Activated naive CD8-positive, alpha-beta T cell treated with anti-CD3 and anti-CD28 coated beads for 36 hours (primary cell): Measurements from ENCODE around the gene ESRRG. TPM values are rescaled to one million over a fixed set of nuclear protein-coding genes. Genes with fewer than 3 reads are reported as not detected.

Experiments used
- DNase-seq: peaks from one replicate; pipeline ENCODE4 v3.0.0; 2021
- H3K27ac Mint-ChIP-seq: one replicate; pipeline ENCODE4 v1.8.0; 2022; ENCODE audit warnings: mild to moderate bottlenecking, moderate library complexity, mixed read lengths
- H3K27me3 Mint-ChIP-seq: one replicate; pipeline ENCODE4 v1.8.0; 2022; ENCODE audit warnings: mild to moderate bottlenecking, mixed read lengths
- H3K36me3 Mint-ChIP-seq: one replicate; pipeline ENCODE4 v1.8.0; 2021; ENCODE audit warnings: mild to moderate bottlenecking, mixed read lengths
- H3K4me1 Mint-ChIP-seq: one replicate; pipeline ENCODE4 v1.8.0; 2021; ENCODE audit warnings: mixed read lengths
- H3K4me3 Mint-ChIP-seq: one replicate; pipeline ENCODE4 v1.8.0; 2022; ENCODE audit warnings: mild to moderate bottlenecking, moderate library complexity, mixed read lengths
- H3K9me3 Mint-ChIP-seq: one replicate; pipeline ENCODE4 v1.8.0; 2022; ENCODE audit warnings: mixed read lengths
- total RNA-seq, 2 experiments: library from RNA; stranded (reverse); gene quantifications; one replicate each; pipeline ENCODE4 v1.2.3, GENCODE V29; 2021

The ESRRG gene
- total RNA-seq, 2 experiments from 2014 or later = not detected

DNA sequence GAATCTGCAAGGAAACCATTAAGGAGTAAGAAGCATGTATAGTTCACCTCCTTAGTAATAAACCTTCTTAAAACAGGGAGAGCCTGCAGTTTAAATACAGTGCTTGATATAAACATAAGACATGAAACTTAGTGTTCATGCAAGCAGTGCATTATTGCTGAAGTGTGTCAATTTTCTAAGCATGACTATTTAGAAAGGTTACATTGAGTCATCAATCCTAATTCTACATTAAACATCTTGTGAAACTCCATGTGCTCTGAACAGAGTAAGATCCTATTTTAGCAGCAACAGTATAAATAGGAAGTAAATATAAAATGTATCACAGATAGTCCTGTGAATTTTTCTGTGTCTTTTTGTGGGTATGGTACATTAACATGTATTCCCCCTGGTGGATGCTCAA is 135.5 kb downstream of the ESRRG start:
- Mint-ChIP-seq H3K9me3 (peaks cover 7% of the 10 kb centered on the region), H3K27me3 (no peaks in the 10 kb centered on the region)

DNA sequence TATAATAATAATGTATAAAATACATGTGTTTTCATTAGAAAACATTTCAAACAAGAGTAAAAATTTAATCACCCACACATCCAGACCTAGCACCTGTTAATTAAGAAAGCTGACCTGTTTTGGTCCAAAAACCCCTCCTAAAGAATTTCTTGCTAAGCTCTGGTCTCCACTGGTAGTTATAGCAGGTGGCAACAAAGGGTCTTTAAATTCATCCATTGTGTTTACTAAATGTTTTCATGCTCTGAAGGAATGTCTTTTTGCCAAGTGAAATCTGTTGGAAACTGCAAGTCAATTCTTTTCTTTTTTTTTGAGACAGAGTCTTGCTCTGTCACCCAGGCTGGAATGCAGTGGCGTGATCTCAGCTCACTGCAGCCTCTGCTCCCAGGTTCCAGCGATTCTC is 141.1 kb downstream of the ESRRG start:
- H3K4me3 Mint-ChIP-seq = no peak overlapping the region
- DNase-seq = no peak
- no peak overlapping the region for H3K27ac Mint-ChIP-seq
- no peaks in the 10 kb centered on the region for H3K4me1 Mint-ChIP-seq
- H3K27me3 Mint-ChIP-seq = no peaks in the 10 kb centered on the region
- H3K36me3 Mint-ChIP-seq = no peaks in the 10 kb centered on the region
- H3K9me3 Mint-ChIP-seq = peaks cover 8% of the 10 kb centered on the region

More for the DNA sequence above, 135.5 kb downstream of the ESRRG start:
- no peak for DNase-seq
- Mint-ChIP-seq H3K4me3 (no peak overlapping the region), H3K36me3 (no peaks in the 10 kb centered on the region), H3K4me1 (no peaks in the 10 kb centered on the region), H3K27ac (no peak overlapping the region)

DNA sequence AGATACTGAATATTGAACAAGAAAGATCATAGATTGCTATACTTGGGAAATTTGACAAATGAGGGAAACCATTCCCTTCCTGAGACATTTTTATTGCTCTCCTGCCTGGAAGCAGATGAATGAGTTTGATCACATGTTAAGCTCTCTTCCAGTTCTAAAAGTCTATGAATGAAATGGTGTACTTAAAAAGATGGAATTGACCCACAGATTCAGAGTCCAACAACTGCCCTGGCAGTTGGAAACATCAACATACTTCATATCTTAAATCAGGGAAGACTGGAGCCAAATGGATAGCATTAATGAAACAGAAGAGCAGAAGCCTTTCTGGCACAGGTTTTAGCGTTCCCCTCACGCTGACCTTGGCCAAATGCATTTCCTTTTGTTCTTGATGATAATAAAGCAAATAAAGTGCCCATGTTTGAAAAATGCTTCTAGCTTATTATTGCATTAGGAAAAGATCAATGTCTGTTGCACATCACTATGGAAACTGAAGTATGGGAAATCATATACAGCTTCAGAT is 142.6 kb downstream of the ESRRG start:
- no peak overlapping the region for H3K4me3 Mint-ChIP-seq
- no peak for DNase-seq
- H3K9me3 Mint-ChIP-seq = peaks cover 8% of the 10 kb centered on the region
- H3K36me3 Mint-ChIP-seq = no peaks in the 10 kb centered on the region
- H3K27me3 Mint-ChIP-seq = no peaks in the 10 kb centered on the region
- no peaks in the 10 kb centered on the region for H3K4me1 Mint-ChIP-seq
- H3K27ac Mint-ChIP-seq = no peak overlapping the region

DNA sequence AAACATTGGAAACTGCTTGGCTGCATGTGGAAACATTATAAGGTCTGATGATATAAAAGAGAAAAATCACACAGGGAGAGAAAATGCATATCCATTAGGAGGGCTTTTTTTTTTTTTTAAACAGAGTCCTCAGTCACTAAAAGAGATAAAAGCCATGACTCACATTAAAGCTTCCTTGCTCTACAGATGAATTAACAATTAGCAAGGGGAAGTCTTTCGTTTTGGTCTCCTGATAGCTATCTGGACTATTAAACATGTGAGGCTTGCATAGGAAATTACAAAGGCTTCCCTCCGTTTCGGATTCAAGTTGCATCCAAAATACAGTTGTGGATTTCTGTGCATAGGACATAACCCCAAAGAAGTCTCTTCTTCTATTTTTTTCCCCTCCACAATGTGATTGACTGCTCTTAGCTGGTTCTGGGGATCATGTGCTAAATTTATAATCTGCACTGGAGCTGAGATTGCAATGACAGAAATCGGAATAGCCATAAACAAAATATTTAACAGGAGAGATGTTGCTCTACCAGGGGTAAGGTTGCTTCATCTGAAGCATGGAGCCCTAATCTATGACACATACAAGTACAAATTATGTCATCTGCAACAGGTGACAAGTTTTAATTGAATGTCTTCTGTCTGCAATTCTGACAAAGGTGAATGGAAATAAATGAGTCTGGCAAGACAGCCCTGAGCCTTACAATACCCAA is 146.8 kb downstream of the ESRRG start:
- H3K36me3 Mint-ChIP-seq = no peaks in the 10 kb centered on the region
- no peak for DNase-seq
- H3K27ac Mint-ChIP-seq = no peak overlapping the region
- H3K9me3 Mint-ChIP-seq = peaks cover 2% of the 10 kb centered on the region
- H3K4me3 Mint-ChIP-seq = no peak overlapping the region
- H3K27me3 Mint-ChIP-seq = no peaks in the 10 kb centered on the region
- no peaks in the 10 kb centered on the region for H3K4me1 Mint-ChIP-seq

DNA sequence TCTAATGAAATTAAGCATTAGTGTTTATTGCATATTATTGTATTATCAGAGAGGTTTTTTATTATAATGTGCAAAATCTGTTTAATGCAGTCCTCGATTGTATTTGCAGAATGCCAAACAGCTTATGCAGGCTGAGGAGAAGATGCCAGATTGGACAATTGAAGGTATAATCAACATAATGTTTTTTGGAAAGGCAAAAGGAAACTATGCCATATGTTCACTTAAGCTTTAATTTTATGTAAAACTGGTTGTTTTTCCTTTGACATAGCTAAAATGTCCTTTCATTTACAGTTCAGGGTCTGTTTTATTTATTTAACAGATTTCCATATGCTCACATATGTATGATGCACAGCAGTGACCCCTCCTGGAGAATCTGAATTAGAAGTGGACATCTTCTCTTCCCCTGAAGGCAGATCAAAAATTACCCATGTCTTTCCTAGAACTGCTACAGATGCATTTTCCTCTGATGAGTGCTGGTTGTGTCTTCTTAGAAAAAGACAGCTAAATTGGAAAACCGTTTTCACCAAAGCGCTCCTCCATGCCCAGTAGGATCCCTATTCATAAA is 156.5 kb downstream of the ESRRG start:
- Mint-ChIP-seq H3K4me1 (no peaks in the 10 kb centered on the region), H3K36me3 (no peaks in the 10 kb centered on the region), H3K27me3 (no peaks in the 10 kb centered on the region), H3K9me3 (no peaks in the 10 kb centered on the region), H3K27ac (no peak overlapping the region), H3K4me3 (no peak overlapping the region)
- no peak for DNase-seq

DNA sequence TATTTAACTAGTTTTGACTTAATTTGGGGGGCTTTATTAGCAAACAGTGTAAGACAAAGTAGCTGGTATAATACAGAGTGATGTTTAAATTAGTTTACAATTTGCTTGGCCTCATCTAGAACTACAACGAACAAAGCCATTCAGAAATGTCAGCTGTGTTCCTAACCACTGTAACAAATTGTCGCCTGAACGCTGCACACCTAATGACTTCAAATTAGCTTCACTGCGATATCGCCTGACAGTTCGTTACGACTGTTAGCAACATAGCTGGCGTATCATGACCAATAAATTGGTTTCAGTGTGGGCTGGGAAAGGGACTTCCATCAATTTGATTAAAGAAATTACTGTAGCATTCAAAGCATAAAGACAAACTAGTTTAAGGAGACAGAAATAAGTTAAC is 160.1 kb downstream of the ESRRG start:
- DNase-seq = no peak
- no peaks in the 10 kb centered on the region for H3K4me1 Mint-ChIP-seq
- H3K27me3 Mint-ChIP-seq = no peaks in the 10 kb centered on the region
- no peak overlapping the region for H3K4me3 Mint-ChIP-seq
- no peak overlapping the region for H3K27ac Mint-ChIP-seq
- H3K9me3 Mint-ChIP-seq = no peaks in the 10 kb centered on the region
- no peaks in the 10 kb centered on the region for H3K36me3 Mint-ChIP-seq

DNA sequence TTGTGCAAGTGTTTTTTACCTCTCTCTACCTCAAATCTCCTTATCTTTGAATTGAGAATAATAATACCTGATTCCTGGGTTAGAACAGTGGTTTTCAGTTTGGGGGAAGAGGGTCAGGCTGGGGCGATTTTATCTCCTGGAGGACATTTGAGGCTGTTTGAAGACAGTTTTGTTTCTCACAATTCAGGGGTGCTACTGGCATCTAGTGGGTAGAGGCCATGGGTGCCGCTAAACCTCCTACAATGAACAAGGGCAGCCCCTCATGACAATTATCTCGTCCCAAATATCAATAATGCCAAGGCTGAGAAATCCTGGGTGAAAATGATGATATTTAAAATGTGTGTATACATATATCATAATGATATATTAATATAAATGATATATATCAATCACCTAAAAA is 160.8 kb downstream of the ESRRG start:
- no peak for DNase-seq
- no peaks in the 10 kb centered on the region for H3K27me3 Mint-ChIP-seq
- no peaks in the 10 kb centered on the region for H3K4me1 Mint-ChIP-seq
- H3K4me3 Mint-ChIP-seq = no peak overlapping the region
- H3K36me3 Mint-ChIP-seq = no peaks in the 10 kb centered on the region
- no peaks in the 10 kb centered on the region for H3K9me3 Mint-ChIP-seq
- no peak overlapping the region for H3K27ac Mint-ChIP-seq

DNA sequence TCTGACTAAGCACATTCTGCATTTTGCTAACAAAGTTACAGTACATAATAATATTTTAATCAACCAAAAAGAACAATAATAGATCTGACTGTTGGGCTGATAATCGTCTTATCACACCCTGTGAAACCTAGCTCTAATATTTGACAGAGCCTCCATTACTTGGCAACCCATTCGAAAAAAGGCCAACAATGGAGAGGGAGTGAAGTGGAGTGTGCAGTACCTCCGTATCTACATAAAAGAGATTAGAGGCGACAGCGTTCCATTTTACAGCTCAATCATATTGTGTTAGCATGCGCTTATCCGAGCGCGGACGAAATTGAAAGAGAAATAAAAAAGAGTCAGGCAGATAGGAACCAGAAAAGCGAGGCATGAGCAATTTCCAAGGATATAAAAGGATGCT is 162.7 kb downstream of the ESRRG start:
- Mint-ChIP-seq H3K27ac (no peak overlapping the region), H3K27me3 (no peaks in the 10 kb centered on the region), H3K4me1 (no peaks in the 10 kb centered on the region), H3K9me3 (no peaks in the 10 kb centered on the region), H3K36me3 (no peaks in the 10 kb centered on the region), H3K4me3 (no peak overlapping the region)
- DNase-seq = no peak

DNA sequence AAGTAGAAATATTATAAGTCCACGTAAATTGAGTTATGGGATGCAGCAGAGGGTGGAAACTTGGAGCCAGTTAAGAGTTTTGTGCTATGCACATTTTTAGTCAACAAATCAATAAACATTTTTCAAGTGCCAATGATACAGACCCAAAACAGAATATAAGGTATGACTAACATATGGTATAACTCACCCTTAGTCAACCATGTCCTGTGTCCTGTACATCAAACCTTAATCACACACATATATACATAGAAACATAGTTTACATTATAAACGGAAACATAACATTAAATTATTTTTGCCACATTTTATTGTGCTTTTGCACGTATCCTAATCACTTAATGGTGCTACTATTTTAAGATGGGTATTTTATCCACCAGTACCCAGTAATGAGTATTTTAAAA is 163.9 kb downstream of the ESRRG start:
- H3K27ac Mint-ChIP-seq = no peak overlapping the region
- DNase-seq = no peak
- no peaks in the 10 kb centered on the region for H3K27me3 Mint-ChIP-seq
- no peaks in the 10 kb centered on the region for H3K36me3 Mint-ChIP-seq
- H3K4me3 Mint-ChIP-seq = no peak overlapping the region
- H3K9me3 Mint-ChIP-seq = no peaks in the 10 kb centered on the region
- H3K4me1 Mint-ChIP-seq = no peaks in the 10 kb centered on the region

DNA sequence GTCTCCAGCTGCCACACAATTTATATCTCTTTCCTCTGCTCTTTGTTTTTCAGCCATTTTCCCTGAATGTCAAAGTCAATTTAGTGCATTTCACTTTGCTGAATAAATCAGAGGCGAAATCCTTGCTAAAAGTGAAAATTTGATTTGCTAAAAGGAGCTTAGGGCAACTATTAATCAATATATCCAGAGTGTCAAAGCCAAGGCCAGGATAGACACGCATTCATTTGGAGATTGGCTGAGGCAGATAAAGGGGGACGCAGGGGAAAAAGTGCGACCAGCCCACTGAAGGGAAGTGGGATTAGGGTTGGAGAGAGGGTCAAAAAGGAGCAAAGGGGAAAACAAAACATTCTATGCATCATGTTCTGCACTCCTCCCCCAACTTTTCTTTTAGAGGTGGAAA is 167.6 kb downstream of the ESRRG start:
- Mint-ChIP-seq H3K36me3 (no peaks in the 10 kb centered on the region), H3K4me1 (no peaks in the 10 kb centered on the region), H3K27me3 (no peaks in the 10 kb centered on the region), H3K27ac (no peak overlapping the region), H3K4me3 (no peak overlapping the region), H3K9me3 (no peaks in the 10 kb centered on the region)
- DNase-seq = no peak

DNA sequence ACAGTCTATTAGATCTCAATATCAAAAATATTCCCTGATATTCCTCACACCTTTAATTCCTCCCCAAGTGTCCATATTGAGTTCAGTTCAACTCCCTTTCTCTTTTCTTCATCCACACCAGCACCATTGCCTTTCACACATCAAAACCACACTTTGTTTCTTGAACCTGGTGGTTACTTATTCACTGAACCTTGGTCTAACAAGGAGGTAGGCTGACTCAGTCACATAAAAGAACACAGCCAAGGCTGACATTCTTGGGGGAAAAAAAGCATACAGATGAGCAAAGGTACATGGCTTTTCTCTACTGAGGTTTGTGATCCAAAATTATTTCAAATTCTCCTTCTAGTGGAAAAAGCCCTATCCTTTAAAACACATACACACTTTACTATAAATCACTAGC is 168.3 kb downstream of the ESRRG start:
- H3K4me3 Mint-ChIP-seq = no peak overlapping the region
- no peaks in the 10 kb centered on the region for H3K36me3 Mint-ChIP-seq
- H3K27ac Mint-ChIP-seq = no peak overlapping the region
- H3K4me1 Mint-ChIP-seq = no peaks in the 10 kb centered on the region
- no peaks in the 10 kb centered on the region for H3K9me3 Mint-ChIP-seq
- DNase-seq = no peak
- H3K27me3 Mint-ChIP-seq = no peaks in the 10 kb centered on the region

DNA sequence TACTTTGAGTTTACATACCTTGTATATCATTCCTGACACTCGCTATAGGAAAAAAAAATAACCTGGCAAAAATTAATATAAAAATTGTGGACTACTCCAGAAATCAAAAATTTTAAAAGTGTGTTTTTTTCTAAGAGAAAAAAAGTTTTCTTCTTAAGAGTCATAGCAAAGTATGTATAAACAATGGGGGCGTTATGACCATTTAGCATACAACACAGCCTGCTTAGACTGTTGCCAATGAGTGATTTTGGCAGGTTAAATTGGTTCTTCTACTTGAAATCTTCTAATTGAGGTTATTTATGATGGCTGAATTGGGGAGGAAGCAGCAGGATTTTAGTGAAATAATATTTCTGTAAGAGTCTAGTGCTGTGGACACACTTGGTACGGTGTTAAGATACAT is 169.5 kb downstream of the ESRRG start:
- Mint-ChIP-seq H3K9me3 (no peaks in the 10 kb centered on the region), H3K27me3 (no peaks in the 10 kb centered on the region), H3K4me3 (no peak overlapping the region), H3K36me3 (no peaks in the 10 kb centered on the region), H3K4me1 (no peaks in the 10 kb centered on the region), H3K27ac (no peak overlapping the region)
- no peak for DNase-seq

DNA sequence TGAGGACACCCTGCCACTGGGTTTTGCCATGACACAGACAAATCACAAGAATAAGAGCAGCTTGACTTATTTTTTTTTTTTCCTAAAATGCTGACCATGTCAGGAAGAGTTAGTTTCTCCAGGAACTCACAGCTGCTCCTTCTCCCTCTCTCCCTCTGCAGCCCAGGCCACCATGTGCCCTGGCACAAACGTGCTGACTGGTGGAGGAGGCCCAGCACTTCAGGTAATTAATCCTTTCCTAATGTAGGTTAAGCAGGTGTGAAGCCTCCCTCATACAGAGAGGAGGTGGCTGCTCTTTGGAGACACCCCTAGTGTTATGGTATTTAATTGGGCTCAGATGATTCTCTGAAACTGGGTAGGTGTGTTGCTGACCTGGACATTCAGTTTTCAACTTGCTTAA is 170.2 kb downstream of the ESRRG start:
- no peak overlapping the region for H3K4me3 Mint-ChIP-seq
- no peaks in the 10 kb centered on the region for H3K27me3 Mint-ChIP-seq
- H3K9me3 Mint-ChIP-seq = peaks cover 2% of the 10 kb centered on the region
- no peaks in the 10 kb centered on the region for H3K4me1 Mint-ChIP-seq
- no peaks in the 10 kb centered on the region for H3K36me3 Mint-ChIP-seq
- no peak overlapping the region for H3K27ac Mint-ChIP-seq
- no peak for DNase-seq

DNA sequence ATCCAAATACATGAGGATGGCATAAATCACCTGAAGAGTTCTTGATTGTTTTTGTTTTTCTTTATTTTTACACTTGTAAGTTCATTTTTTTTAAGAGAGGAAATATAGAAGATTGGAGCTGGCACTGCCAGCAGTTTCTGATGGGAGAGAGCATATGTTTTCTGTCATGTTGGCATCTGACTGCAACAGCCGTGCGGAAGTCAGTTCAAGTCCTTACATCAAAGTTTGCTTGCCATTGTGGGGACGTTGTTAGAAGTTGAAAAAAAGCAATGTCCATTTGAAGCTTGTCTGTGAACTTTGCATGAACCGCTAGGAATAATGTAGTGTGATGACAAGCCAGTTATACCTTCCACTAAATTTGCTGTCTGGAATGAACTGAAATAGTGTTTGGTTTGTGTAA is 173.4 kb downstream of the ESRRG start:
- Mint-ChIP-seq H3K9me3 (peaks cover 2% of the 10 kb centered on the region), H3K36me3 (no peaks in the 10 kb centered on the region), H3K27ac (no peak overlapping the region), H3K4me1 (no peaks in the 10 kb centered on the region), H3K27me3 (no peaks in the 10 kb centered on the region), H3K4me3 (no peak overlapping the region)
- no peak for DNase-seq

DNA sequence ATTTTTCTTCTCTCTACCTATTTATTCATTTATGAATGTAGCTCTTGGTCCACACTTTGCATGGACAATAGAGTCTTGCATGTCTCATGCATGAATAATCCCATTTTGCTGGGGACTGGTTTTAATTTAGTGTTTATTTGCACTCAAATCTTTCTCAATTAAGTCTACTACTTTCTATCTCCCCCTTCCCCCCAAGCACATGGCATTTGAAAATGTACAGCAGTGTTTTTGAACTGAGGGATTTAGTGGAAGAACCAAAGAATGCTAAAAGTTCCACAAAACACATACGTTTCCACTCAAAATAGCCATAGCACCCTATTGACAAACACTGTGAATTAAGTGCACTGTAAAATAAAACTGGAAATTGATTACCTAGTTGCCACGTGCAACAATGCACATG is 180.5 kb downstream of the ESRRG start:
- no peak for DNase-seq
- Mint-ChIP-seq H3K9me3 (peaks cover 2% of the 10 kb centered on the region), H3K4me3 (no peak overlapping the region), H3K27me3 (no peaks in the 10 kb centered on the region), H3K36me3 (no peaks in the 10 kb centered on the region), H3K27ac (no peak overlapping the region), H3K4me1 (no peaks in the 10 kb centered on the region)

DNA sequence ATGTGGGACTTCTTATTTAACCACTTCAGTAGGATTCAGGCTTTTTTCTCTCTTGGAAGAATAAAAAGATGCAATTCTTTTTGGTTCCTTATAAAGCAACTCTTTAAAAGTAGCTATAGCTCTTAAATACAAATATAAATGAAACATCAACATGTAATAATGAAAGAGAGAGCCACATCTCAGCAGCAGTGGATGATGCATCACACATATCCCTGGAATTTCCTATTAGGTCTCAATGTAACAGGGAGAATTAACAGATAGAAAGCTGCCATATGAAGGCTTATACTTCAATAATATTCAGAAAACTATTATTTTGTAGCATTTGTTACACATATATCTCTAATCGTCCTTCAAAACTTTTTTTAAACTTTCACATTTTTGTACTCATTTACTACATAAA is 181.0 kb downstream of the ESRRG start:
- H3K27ac Mint-ChIP-seq = no peak overlapping the region
- H3K36me3 Mint-ChIP-seq = no peaks in the 10 kb centered on the region
- H3K9me3 Mint-ChIP-seq = peaks cover 2% of the 10 kb centered on the region
- no peak for DNase-seq
- H3K4me1 Mint-ChIP-seq = no peaks in the 10 kb centered on the region
- H3K27me3 Mint-ChIP-seq = no peaks in the 10 kb centered on the region
- H3K4me3 Mint-ChIP-seq = no peak overlapping the region
